ENCODE data around the gene CHD8. TPM values are rescaled to one million over a fixed set of nuclear protein-coding genes. Genes with fewer than 3 reads are reported as not detected.

Gene CHD8
- total and polyA plus RNA-seq, 2 of the 13 experiments (the other 11 are each of a cell fraction or from before 2014, with no cell fraction given), result 35.1 to 79.6 TPM

- TF ChIP-seq SNAPC4 (CRISPR knock-in tag; IDR thresholded peaks at IDR 0.05) (no peak), TCF7 (IDR thresholded peaks at IDR 0.05; ENCODE audit: low read depth) (no peak), CEBPG (CRISPR knock-in tag; IDR thresholded peaks at IDR 0.05) (peak; percentile 24; the same call in 1 of the 2 replicates), ZMYM3 (CRISPR knock-in tag; IDR thresholded peaks at IDR 0.05) (peak; percentile 71; the same call in 1 of the 2 replicates), ZNF556 (CRISPR knock-in tag; IDR thresholded peaks at IDR 0.05; ENCODE audit: borderline replicate concordance) (peak; percentile 97), ZNF646 (CRISPR knock-in tag; IDR thresholded peaks at IDR 0.05) (0 out of 2 replicates have a peak, but pooled peaks have one; percentile 46), ZNF776 (CRISPR knock-in tag; IDR thresholded peaks at IDR 0.05) (peak; percentile 47; the same call in 1 of the 2 replicates), PRDM4 (CRISPR knock-in tag; IDR thresholded peaks at IDR 0.05; ENCODE audit: borderline replicate concordance) (no peak), MAX (IDR thresholded peaks at IDR 0.05) (peak; percentile 82), KDM3A (CRISPR knock-in tag; IDR thresholded peaks at IDR 0.05; ENCODE audit: low read depth) (peak; percentile 90), TSC22D2 (CRISPR knock-in tag; IDR thresholded peaks at IDR 0.05; ENCODE audit: borderline replicate concordance) (no peak; the same call in 1 of the 2 replicates), SMARCE1 (IDR thresholded peaks at IDR 0.05; ENCODE audit: borderline replicate concordance) (no peak)
These were observed 21.2 kb upstream of the CHD8 start, which contains the start of the genes RAB2B and TOX4 (continued) for GRCh38 chr14:21476925-21477681.
